Left renal cortex interstitium (tissue), 4 donors: ENCODE measurements around the gene NAGPA. TPM values are rescaled to one million over a fixed set of nuclear protein-coding genes. Genes with fewer than 3 reads are reported as not detected.

Experiments
- DNase-seq, 4 donors: peaks; one replicate each; pipeline ENCODE4 v3.0.0-alpha.2; 2013; ENCODE audit warnings: low read depth in 4 of 4, low spot score in 2 of 4, missing footprints in 1 of 4
- polyA plus RNA-seq, 4 donors: library from polyadenylated mRNA; unstranded; fragments of 120-200 nt; gene quantifications; one replicate each; pipeline ENCODE4 v1.2.1, GENCODE V29; 2013; ENCODE audit not compliant: insufficient read length in 4 of 4

NAGPA gene
- polyA plus RNA-seq, 4 donors = 8.8 to 14.8 (median 11.5) TPM

DNA sequence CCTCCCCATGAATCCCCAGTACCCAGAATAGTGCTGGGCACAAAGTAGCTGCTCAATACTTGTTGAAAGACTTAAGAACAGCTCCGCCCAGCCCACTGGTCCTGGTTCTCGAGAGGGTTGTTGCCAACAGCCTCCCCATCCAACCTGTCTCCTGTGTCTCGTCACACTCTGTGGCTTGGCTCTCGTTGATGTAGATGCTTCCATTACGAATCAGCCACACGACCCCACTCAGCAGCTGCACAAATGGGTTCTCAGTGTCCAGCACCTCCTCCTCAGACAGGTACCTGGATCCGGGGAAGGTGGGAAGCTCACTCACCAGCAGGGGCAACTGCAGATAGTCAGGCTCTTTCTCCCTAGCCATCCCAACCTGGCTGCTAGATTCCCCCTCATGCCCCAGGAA is 2.1 kb downstream of the NAGPA start:
- DNase-seq = no peak

DNA sequence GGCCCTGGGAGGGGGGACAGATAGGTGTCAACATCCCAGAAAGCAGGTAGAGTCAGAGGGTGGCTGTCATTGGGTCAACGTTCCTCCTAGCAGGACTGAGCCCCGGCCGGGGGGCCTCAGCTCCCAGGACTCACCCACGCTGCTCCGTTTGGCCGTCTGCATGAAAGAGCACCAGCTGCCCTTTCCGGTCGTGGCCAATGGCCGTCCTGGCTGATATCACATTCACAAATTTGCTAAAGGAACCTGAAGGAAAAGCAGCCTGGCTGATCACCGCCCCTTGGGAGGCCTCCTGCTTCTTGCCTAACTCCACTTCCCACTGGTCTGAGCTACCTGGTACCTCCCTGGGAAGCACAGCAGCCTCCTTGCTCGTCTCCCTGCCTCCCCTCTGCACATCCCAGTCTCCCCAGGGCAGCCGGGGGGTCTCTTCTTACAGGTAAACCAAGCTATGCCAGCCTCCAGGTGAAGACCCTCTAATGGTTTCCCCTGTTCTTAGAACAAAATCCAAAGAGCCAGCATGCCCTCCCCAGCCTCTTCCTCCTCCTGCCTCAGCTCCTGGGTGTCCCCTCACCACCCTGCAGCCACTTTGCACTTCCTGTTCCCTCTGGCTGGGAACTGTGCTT is 3.4 kb downstream of the NAGPA start:
- no peak for DNase-seq

DNA sequence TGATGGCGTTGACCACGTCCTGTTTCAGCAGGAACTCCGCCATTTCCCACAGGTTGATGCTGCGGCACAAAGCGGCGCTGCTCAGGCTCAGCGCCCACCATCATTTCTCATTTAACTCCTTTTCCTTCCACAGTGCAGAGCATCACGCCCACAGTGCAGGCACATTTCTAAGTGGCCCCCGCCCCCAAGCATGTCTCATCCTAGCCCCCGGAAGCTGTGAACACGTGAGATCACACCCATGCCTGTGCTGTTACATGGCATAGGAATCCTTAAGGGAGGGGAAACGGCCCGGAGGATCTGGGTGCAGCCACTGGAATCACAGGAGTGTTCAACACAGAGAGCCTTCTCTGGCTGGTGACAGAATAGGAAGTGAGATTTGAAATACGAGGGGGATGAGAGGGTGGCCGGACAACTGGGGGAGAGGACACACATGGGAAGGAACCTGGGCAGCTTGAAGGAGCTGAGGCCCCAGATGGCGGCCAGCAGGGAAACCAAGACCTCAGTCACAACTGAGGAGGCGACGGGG is 4.7 kb downstream of the NAGPA start:
- no peak for DNase-seq

DNA sequence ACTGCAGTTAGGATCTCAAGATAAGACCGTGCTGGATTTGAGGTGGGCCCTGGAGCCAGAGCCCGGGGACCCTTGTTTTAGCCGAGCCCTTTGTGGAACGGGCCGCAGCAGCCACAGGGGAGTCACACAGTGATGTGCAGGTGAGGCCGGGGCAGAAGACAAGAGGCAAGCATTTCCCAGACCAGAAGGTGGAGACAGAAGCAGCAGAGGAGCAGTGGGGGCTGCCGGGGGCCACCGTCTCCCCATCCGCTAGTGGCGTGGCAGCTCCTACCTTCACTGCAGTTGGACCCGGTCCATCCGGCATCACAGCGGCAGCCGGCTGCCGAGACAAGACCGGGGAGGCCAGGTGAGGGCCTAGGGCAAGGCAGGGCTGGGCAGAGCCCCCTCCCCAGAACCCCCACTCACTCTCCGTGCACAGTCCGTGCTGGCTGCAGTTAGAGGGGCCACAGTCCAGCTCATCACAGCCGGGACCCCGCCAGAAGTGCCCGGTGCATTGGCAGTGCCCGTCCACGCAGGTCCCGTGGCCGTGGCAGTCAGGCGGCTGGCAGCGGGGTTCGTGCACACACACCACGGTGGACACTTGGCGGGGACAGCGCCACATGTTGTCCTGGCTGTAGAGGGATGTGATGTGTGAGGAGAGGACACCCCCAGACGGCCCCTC is 6.0 kb downstream of the NAGPA start:
- DNase-seq = no peak

DNA sequence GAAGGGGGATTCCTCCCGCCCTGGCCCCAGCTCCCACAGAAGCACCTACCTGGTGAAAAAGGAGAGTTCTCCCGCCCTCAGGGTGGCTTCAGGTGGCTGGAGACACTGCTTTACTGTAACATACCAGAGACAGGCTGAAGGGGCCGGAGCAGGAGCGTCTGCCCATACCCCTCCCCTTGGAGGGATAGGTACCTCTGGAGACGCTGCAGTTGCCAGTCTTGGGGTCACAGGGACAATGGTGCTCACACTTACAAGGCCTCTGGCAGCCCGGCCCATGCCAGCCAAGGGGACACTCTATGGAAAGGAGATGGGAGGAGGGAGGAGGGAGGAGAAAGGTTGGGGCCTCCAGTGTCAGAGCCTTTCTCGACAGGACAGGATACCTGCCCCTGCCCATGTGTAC is 6.6 kb downstream of the NAGPA start:
- DNase-seq = no peak

DNA sequence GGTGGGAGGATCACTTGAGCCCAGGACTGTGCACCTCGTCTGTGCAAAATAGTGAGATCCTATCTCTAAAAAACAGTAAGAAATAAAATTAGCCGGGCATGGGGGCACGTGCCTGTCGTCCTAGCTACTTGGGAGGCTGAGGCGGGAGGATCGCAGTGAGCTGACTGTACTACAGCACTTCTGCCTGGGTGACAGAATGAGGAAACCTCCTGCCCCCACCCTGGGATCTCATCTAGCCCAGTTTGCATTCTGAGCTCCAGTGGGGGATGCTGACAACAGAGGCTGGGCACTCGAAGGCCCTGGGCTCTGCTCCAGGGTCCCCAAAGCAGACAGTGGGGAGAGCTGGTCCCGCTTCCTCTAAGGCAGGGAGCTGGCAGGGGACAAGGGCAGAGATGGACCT is 7.1 kb downstream of the NAGPA start:
- DNase-seq = no peak

DNA sequence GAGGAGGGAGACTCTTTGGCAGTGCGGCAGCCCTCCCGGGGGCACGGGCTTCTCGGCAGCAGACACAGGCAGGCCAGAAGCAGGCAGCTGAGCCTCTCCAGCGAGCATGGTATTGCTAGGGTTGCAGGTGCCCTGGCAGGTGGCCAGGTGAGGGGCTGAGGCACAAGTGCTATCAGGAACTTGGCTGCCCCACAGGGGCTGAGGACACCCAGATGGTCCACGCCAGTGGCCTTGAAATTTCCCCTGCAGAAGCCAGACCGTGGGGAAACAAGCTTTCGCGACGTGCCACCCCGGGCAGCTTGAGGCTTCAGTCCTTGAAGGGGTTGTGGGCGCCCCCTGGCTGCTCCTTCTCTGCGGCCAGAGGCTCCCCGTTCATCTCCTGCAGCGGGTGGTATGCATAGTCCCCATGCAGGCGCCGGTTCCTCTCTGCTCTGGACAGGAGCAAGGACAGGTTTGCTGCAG is 8.5 kb downstream of the NAGPA start:
- no peak for DNase-seq

DNA sequence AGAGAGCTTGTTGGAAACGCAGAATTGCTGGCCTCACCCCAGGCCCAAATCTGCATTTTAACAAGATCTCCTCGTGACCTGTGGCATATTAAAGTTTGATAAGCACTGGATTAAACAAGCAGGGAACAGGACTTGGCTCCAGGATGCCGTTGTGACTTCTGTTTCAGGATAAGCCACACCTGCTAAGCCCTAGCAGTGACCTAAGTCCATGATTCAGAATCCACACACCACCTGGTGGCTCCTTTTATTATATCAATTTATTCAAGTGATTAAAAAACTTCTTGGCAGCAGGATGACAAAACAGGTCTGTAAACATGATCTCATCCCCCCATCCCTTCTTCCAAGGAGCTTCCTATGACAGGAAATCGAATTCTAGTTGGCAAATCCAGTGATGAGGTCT is 9.1 kb downstream of the NAGPA start:
- no peak for DNase-seq

DNA sequence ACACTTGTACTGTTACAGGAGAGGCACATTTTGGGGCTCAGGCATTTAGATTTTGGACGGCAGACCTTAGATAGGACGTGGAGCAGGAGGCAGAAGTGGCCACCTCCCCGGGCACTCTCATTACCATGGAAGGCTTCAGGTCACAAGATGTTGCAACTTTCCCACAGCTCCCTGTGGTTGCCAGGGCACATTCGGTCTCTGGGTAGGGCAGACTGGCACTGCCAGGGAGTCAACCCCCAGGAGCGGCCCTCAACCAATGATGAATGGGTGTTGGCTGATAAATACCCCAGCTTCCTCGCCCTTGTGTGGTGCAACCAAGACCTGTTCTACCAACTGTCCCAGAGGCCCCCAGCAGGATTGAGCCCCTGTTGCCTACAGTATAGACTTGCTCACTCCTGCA is 11.2 kb downstream of the NAGPA start:
- DNase-seq = no peak

DNA sequence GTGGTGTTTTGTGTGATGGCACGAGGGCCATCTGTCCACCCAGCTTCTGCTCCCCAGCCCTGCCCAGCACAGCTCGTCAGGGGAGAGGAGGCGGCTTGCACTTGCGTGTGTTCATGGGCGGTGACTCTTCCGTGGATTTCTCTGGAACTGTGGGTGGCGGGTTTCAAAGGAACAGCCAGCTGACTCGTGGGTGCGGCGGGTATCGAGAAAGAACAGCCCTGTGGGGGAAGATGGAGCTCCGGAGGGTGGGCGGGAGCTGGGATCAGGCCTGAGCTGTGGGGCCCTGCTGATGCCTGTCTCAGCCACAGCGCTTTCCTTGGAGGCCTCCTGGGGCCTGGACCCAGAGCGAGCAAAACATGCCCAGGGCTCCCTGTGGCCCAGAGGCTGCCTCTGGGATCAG is 13.2 kb downstream of the NAGPA start:
- DNase-seq = no peak

DNA sequence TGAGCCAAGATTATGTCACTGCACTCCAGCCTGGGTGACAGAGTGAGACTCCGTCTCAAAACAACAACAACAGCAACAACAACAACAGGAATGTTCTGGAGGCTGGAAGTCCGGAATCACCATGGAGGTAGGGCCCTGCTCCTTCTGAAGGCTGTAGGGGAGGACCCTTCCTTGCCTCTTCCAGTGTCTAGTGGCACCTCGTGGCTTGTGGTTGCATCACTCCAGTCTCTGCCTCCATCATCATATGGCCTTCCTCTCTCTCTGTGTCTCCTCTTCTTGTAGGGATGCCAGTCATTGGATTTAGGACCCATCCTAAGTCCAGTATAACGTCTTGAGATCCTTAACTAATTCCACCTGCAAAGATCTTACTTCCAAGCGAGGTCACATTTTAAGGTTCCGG is 14.0 kb downstream of the NAGPA start:
- no peak for DNase-seq

DNA sequence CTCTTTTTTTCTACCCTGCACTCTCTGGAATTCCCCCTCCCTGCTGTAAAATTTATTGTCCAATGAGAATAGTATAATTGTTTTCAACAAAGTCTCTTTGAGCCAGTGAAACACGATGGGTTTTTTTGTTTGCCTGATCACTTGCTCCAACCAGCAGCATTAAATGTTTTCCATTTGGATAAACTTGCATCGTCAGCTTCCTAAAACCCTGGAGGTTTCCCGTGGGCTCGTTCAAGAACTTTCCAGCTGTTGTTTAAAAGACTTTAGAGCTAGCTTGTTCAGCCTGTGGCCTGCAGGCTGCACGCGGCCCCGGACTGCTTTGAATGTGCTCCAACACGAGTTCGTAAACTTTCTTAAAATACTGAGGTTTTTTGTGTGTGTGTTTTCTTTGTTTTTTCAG is 14.9 kb downstream of the NAGPA start:
- DNase-seq = no peak

DNA sequence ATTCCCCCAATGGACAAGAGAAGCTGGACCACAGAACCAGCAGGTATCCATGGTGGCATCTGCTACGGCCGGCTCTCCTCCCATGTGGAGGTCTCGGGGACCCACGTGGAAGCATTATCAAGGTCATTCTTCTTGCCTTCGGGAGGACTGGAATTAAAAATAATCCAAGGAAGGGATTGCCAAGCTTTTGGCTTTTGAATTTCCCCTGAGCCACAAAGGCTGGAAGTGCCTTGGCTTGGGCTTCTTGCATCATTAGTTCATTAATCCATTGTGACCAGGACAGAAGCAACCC is 16.1 kb downstream of the NAGPA start:
- no peak for DNase-seq

DNA sequence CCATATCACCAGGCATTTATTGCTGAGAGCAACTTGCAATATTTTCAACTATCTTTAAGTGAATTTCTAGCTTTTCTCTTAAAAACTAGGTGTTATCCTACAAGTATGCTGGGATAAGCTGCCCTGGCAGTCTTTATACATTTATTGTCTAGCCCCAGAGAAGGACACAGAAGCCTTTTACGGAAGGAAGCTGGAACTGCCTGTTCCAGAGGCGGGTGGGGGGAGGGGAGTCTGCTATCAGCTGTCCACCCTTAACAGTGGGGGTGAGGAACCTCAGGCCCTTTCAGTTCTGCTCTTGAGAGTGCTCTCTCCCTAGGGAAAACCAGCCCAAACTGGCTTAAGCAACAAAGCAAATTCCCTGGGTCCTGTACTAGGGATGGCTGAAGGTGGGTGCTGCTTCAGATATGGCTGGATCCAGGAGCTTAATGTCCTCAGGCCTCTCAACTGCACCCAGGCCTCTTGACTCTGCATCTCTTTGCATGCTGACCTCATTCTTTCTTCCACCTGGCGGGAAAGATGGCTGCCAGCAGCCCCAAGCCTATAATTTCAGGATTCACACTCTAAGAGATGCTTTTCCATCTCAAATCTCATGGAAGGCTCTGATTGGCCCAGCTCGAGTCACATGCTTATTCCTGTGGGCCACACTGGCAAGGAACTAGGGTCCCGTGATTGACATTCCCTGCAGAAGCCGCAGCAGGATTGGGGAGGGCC is 16.6 kb downstream of the NAGPA start:
- no peak for DNase-seq

DNA sequence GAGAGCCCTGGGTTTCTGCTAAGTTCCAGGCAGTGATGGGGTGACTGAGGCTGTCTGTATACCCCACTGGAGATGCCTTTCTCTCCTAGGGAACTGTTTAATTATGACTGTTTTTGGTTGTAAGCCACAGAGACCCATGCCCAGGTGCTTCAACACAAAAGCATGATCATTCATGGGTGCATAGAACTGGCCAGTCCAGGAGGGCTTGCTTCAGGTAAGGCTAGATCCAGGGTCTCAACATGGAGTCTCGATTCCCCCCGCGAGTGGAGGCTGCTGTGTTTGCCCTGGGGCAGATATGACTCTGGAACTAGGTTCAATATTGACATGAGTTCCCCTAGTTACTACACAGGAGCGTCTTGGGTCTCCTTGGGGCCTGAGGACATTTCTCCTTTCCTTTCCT is 17.8 kb downstream of the NAGPA start:
- DNase-seq = no peak

DNA sequence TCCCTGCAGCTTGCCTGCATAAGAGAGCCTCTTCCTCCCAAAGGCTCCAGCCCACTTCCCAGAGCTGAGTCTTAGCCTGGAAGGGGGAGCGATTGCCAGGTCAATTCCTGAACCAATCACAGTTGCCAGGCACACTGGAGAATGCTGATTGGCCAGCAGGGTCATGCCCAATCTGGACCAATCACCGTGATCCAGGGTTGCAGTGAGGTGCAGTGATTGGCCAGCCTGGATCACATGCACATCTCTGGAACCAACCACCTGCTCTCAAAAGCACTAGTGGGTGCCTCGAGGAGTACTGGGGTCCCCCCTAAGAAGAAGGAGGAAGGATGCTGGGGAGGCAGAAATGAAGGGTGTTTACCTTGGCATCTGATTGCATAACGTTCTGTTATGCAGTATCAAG is 18.4 kb downstream of the NAGPA start:
- no peak for DNase-seq

DNA sequence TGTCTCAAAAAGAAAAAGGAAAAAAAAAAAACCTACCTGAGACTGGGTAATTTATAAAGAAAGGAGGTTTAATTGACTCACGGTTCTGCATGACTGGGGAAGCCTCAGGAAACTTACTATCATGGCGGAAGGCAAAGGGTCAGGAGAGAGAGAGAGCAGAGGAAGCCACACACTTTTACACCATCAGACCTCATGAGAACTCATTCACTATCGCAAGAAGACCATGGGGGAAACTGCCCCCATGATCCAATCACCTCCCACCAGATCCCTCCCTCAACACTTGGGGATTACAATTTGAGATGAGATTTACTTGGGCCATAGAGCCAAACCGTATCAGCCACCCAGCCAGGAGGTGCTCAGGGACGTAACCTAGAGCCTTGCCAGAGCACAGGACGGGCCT is 20.8 kb downstream of the NAGPA start:
- no peak for DNase-seq

DNA sequence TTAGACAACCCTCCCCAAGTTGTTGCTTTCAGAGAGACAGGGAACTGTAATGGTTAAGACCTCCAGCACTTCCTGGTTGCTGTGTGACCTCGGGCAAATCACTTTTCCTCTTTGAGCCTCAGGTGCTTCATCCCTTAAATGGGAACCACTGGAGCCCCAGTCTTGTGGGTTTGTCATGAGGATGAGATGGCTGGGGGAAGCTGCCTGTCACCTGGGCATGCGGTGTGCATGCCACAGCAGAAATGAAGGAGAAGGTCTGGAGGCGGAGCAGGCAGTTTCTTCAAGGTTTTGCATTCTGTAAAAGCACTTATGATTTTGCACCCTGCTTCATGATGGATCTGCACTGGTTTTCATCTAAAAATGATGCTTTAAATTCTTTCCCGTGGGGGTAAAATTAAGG is 22.1 kb downstream of the NAGPA start:
- no peak for DNase-seq

DNA sequence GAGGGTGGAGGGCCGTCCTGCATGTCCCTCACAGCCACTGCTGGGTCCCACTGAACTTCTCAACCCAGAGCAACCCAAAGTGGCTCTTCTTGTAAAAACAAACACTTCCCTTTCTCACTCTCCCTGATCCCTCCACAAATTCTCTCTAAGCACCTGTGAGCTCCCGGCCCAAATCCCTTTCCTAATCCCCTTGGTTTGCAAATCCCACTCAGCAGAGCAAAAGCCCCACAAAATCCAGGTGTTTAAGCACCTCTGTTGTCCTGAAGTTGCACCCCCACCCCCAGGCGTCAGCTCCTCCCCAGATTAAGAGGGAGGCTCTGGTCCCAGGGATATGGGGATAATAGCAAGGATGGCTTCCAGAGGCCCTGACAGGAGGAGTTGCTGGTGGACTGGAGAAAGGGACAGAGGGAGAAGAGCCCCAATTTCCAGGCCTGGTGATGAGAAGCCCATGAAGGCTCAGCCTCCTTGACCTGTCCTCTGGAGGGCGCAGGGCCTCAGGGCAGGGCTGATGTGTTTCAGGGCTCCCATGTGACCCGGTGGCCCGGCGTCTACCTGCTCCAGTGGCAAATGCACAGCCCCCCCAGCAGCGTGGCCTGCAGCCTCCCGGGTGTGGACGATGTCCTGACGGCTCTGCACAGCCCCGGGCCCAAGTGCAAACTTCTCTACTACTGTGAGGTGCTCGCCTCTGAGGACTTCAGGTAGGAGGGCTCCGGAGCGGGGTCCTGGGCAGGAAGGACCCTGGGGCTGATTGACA is 23.0 kb downstream of the NAGPA start:
- DNase-seq = no peak

DNA sequence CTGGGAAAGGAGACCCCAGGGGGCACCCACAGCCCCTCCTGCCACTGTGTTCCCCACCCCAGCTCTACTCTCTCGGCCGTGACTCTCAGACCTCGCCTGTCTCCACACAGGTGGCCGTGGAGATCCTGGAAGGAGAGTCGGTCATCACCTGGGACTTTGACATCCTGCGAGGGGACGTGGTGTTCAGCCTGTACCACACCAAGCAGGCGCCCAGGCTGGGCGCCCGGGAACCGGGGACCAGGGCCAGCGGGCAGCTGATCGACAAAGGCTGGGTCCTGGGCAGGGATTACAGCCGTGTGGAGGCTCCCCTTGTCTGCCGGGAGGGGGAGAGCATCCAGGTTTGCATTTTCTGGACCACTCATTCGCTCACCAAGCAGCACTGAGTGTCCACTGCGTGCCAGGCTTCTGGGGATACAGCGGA is 25.4 kb downstream of the NAGPA start:
- DNase-seq = no peak

DNA sequence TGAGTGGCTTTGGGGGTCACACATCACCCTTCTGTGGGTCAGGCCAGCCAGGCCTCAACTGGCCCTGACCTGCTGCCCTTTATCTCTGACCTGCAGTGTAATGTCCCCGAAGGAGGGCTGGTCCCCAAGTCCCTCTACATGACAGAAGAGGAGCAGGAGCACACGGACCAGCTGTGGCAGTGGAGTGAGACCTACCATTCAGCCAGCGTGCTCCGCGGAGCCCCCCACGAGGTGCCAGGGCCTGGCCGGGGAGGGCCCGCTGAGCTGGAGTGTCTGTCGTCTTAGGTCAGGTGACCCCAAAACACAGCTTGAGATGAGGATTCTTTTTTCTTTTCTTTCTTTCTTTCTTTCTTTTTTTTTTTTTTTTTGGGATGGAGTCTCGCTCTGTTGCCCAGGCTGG is 26.5 kb downstream of the NAGPA start:
- DNase-seq = no peak
